ENCODE measurements around the gene CNN1.
"Not testable (repeated sequence)": the region's sequence is repeated elsewhere in the genome, so short reads cannot be mapped to it uniquely, and the experiment has no call there.

Gene CNN1

GRCh38 chr19:11599704-11600103 is 61.1 kb downstream of the CNN1 start:
- DNase-seq (ENCODE audit: low read depth in 2 of 2): not testable (repeated sequence)

All from stimulated activated CD8-positive, alpha-beta memory T cell treated with anti-CD3 and anti-CD28 coated beads, Interleukin-15, amount 100 ng/mL, for 4 hours (primary cell).